ENCODE results near the gene SPIRE1. TPM values are rescaled to one million over a fixed set of nuclear protein-coding genes. Genes with fewer than 3 reads are reported as not detected.
A peak's percentile ranks its signal among the peaks of the same experiment; 100 is the strongest.
"Not testable (repeated sequence)": the region's sequence is repeated elsewhere in the genome, so short reads cannot be mapped to it uniquely, and the experiment has no call there.

Gene SPIRE1
- total RNA-seq, 1 donor = 27.7 TPM

- no peak for DNase-seq (ENCODE audit: low read depth)
- TF ChIP-seq CTCF (IDR thresholded peaks at IDR 0.05; ENCODE audit: insufficient read depth, low read length) = no peak
- no peak overlapping the region for H3K4me3 ChIP-seq (ENCODE audit: low read depth, low read length)
These were observed 19.2 kb downstream of the SPIRE1 start for GRCh38 chr18:12638644-12639124.

- no peak overlapping the region for H3K4me3 ChIP-seq (ENCODE audit: low read depth, low read length)
- no peak for TF ChIP-seq CTCF (IDR thresholded peaks at IDR 0.05; ENCODE audit: insufficient read depth, low read length)
- peak; percentile 93 for DNase-seq (ENCODE audit: low read depth)
These were observed 19.8 kb downstream of the SPIRE1 start for GRCh38 chr18:12637901-12638643.

GRCh38 chr18:12637393-12637792 is 20.5 kb downstream of the SPIRE1 start:
- DNase-seq (ENCODE audit: low read depth) = no peak
- no peak for TF ChIP-seq CTCF (IDR thresholded peaks at IDR 0.05; ENCODE audit: insufficient read depth, low read length)
- H3K4me3 ChIP-seq (ENCODE audit: low read depth, low read length) = no peak overlapping the region

GRCh38 chr18:12631831-12632477 is 26.0 kb downstream of the SPIRE1 start:
- H3K4me3 ChIP-seq (ENCODE audit: low read depth, low read length) = no peak overlapping the region

GRCh38 chr18:12630136-12630535 is 27.8 kb downstream of the SPIRE1 start:
- TF ChIP-seq CTCF (IDR thresholded peaks at IDR 0.05; ENCODE audit: insufficient read depth, low read length) = no peak
- H3K4me3 ChIP-seq (ENCODE audit: low read depth, low read length) = no peak overlapping the region
- peak; percentile 26 for DNase-seq (ENCODE audit: low read depth)

More at GRCh38 chr18:12631831-12632477, 26.0 kb downstream of the SPIRE1 start:
- DNase-seq (ENCODE audit: low read depth) = no peak
- TF ChIP-seq CTCF (IDR thresholded peaks at IDR 0.05; ENCODE audit: insufficient read depth, low read length) = no peak

GRCh38 chr18:12628706-12629702 is 28.9 kb downstream of the SPIRE1 start:
- H3K4me3 ChIP-seq (ENCODE audit: low read depth, low read length) = no peak overlapping the region
- no peak for TF ChIP-seq CTCF (IDR thresholded peaks at IDR 0.05; ENCODE audit: insufficient read depth, low read length)
- peak; percentile 71 for DNase-seq (ENCODE audit: low read depth)

- DNase-seq (ENCODE audit: low read depth); H3K4me3 ChIP-seq (ENCODE audit: low read depth, low read length): not testable (repeated sequence)
These were observed 30.7 kb downstream of the SPIRE1 start for GRCh38 chr18:12627199-12627598.
